Liver (tissue), 9 donors: ENCODE results near the gene AFF4. TPM values are rescaled to one million over a fixed set of nuclear protein-coding genes. Genes with fewer than 3 reads are reported as not detected.

ENCODE experiments used
- DNase-seq: peaks from one replicate; pipeline ENCODE4 v3.0.0-alpha.2; 2017; ENCODE audit warnings: low spot score
- H3K27ac ChIP-seq, 2 donors: one replicate each; pipeline ENCODE4 v1.7.0; 2013; ENCODE audit warnings: inconsistent platforms in 2 of 2, low read length in 2 of 2, control low read depth in 1 of 2, low read depth in 1 of 2, mild to moderate bottlenecking in 1 of 2
- H3K27me3 ChIP-seq, 4 donors: one replicate each; pipeline versions ENCODE4 v1.6.1 to v1.7.0; 2013; ENCODE audit warnings: low read length in 3 of 4, inconsistent platforms in 1 of 4, mild to moderate bottlenecking in 1 of 4, moderate library complexity in 1 of 4; ENCODE audit not compliant: control insufficient read depth in 4 of 4, insufficient read depth in 4 of 4
- H3K36me3 ChIP-seq, 4 donors: one replicate each; pipeline versions ENCODE4 v1.6.1 to v1.7.0; 2013; ENCODE audit warnings: low read length in 3 of 4, mild to moderate bottlenecking in 3 of 4, low read depth in 1 of 4, moderate library complexity in 1 of 4; ENCODE audit not compliant: control insufficient read depth in 4 of 4, insufficient read depth in 3 of 4
- H3K4me1 ChIP-seq, 4 donors: one replicate each; pipeline versions ENCODE4 v1.6.1 to v1.7.0; 2013; ENCODE audit warnings: low read length in 3 of 4, mild to moderate bottlenecking in 3 of 4, moderate library complexity in 1 of 4; ENCODE audit not compliant: control insufficient read depth in 4 of 4, insufficient read depth in 4 of 4
- H3K4me3 ChIP-seq, 3 donors: one replicate each; pipeline versions ENCODE4 v1.6.1 to v1.7.0; 2013; ENCODE audit warnings: low read length in 3 of 3, control low read depth in 1 of 3, low read depth in 1 of 3, mild to moderate bottlenecking in 1 of 3
- H3K9ac ChIP-seq, 2 donors: one replicate each; pipeline ENCODE4 v1.7.0; 2013; ENCODE audit warnings: low read length in 2 of 2, mild to moderate bottlenecking in 2 of 2, moderate library complexity in 2 of 2, control low read depth in 1 of 2, low read depth in 1 of 2
- H3K9me3 ChIP-seq, 4 donors: one replicate each; pipeline versions ENCODE4 v1.6.1 to v1.7.0; 2013; ENCODE audit warnings: low read length in 3 of 4; ENCODE audit not compliant: control insufficient read depth in 4 of 4
- ATF3 ChIP-seq: IDR thresholded peaks from 2 replicates; pipeline ENCODE4 v1.6.1; 2016; ENCODE audit warnings: antibody characterized with exemption
- CTCF ChIP-seq: fragments of 150-350 bp; IDR thresholded peaks from 2 replicates; pipeline ENCODE4 v1.5.1; 2017; ENCODE audit warnings: improper control_type of control experiment, low read depth, low read length; ENCODE audit not compliant: missing input control
- EGR1 ChIP-seq, 2 donors: IDR thresholded peaks; 2 replicates each; pipeline ENCODE4 v1.6.1; 2016 to 2018; ENCODE audit warnings: antibody characterized with exemption in 2 of 2, low read depth in 2 of 2
- FOXA1 ChIP-seq: IDR thresholded peaks from 2 replicates; pipeline ENCODE4 v1.6.1; 2016; ENCODE audit warnings: antibody characterized with exemption
- FOXA2 ChIP-seq: IDR thresholded peaks from 2 replicates; pipeline ENCODE4 v1.6.1; 2016; ENCODE audit warnings: antibody characterized with exemption
- GABPA ChIP-seq, 2 donors: IDR thresholded peaks in 1 of 2; conservative IDR thresholded peaks in 1 of 2; 2 replicates each; pipeline ENCODE4 v1.6.1; 2016; ENCODE audit warnings: antibody characterized with exemption in 2 of 2, mild to moderate bottlenecking in 1 of 2, moderate library complexity in 1 of 2
- HNF4A ChIP-seq, 2 donors: conservative IDR thresholded peaks; 2 replicates each; pipeline ENCODE4 v1.6.1; 2016; ENCODE audit warnings: antibody characterized with exemption in 2 of 2, mild to moderate bottlenecking in 2 of 2
- HNF4G ChIP-seq: IDR thresholded peaks from 2 replicates; pipeline ENCODE4 v1.6.1; 2016; ENCODE audit warnings: antibody characterized with exemption
- NR2F2 ChIP-seq: IDR thresholded peaks from 2 replicates; pipeline ENCODE4 v1.6.1; 2016; ENCODE audit warnings: antibody characterized with exemption
- RAD21 ChIP-seq, 2 donors: IDR thresholded peaks; 2 replicates each; pipeline ENCODE4 v1.6.1; 2016; ENCODE audit warnings: antibody characterized with exemption in 2 of 2, mild to moderate bottlenecking in 2 of 2
- RXRA ChIP-seq, 2 donors: IDR thresholded peaks; 2 replicates each; pipeline ENCODE4 v1.6.1; 2017 to 2018; ENCODE audit warnings: antibody characterized with exemption in 2 of 2, mild to moderate bottlenecking in 1 of 2
- TAF1 ChIP-seq: conservative IDR thresholded peaks from 2 replicates; pipeline ENCODE4 v1.6.1; 2016; ENCODE audit warnings: antibody characterized with exemption, mild to moderate bottlenecking
- YY1 ChIP-seq: IDR thresholded peaks from 2 replicates; pipeline ENCODE4 v1.6.1; 2016; ENCODE audit warnings: antibody characterized with exemption, mild to moderate bottlenecking
- ZBTB33 ChIP-seq: IDR thresholded peaks from 2 replicates; pipeline ENCODE4 v1.6.1; 2016; ENCODE audit warnings: antibody characterized with exemption
- WGBS: extraction: QIAGEN DNeasy Blood & Tissue Kit; methylation state at CpG from one replicate; pipeline ENCODE4 v1.1.7; 2013; 5-methylcytosine and 5-hydroxymethylcytosine counted together
- polyA plus RNA-seq, 2 donors: library from polyadenylated mRNA; stranded (reverse) in 1 of 2; unstranded in 1 of 2; fragments of 200-250 nt in 1 of 2; fragments of >200 nt in 1 of 2; fragmentation: Nextera tagmentation in 1 of 2; extraction: Ambion mirVana in 1 of 2; gene quantifications; one replicate each; pipeline versions ENCODE4 v1.2.1 to v1.2.3, GENCODE V29; 2013 to 2015
- total RNA-seq, 2 donors: library from RNA; depleted of rRNA; stranded (reverse); fragments of >200 nt; gene quantifications; one replicate each; pipeline ENCODE4 v1.2.3, GENCODE V29; 2014
- TF ChIP-seq, protein P1 (sequence below): IDR thresholded peaks from 2 replicates; pipeline ENCODE4 v1.6.1; 2016; ENCODE audit warnings: antibody characterized with exemption
- TF ChIP-seq, protein P2 (sequence below): IDR thresholded peaks from 2 replicates; pipeline ENCODE4 v1.6.1; 2016; ENCODE audit warnings: antibody characterized with exemption, mild to moderate bottlenecking
- donor health status: healthy.
- donor health status: healthy.
- donor health status: healthy.
- donor health status: healthy.
- donor health status: healthy.

AFF4 gene
- total and polyA plus RNA-seq, 4 donors: 5.5 to 19.1 (median 16.9) TPM

DNA sequence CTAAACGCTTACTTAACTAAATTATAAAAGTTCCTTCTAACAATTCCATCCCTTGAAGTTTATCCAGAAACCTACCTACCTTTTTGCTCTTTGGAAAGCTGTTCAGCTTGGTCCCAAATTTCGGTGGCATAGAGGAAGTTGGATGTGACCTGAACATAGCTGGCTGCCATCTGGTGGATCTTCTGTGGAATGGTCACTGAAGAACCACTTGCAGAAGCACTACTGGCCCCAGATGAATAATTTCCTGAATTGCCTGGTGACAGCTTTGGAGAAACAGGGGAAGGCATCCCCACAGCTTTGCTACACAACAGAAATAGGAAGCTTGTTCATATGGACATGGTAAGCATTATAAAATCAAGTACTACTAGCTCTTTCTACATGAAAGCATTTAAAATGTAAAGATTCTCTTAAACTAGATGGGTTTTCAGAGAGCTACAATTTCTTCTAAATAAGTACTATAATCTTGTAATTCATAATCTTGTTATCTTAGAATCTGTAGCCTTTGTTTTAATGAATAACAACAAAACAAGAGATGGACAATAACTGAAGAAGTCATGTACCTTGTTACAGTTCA, 80.1 kb downstream of the AFF4 start:
- H3K9me3 ChIP-seq: no peaks in the 10 kb centered on the region
- peaks cover 3 to 72% (median 64%) of the 10 kb centered on the region in 4 donors for H3K36me3 ChIP-seq
- H3K27me3 ChIP-seq: no peaks in the 10 kb centered on the region
- no peak overlapping the region for H3K4me3 ChIP-seq
- 15% methylated on average over 2 of the region's 2 CpGs for WGBS
- DNase-seq: no peak
- no peak overlapping the region for H3K27ac ChIP-seq
- peaks cover 0 to 4% (median 0%) of the 10 kb centered on the region in 4 donors for H3K4me1 ChIP-seq
- no peak overlapping the region for H3K9ac ChIP-seq
- TF ChIP-seq FOXA1: no peak
- TF ChIP-seq RAD21 (IDR thresholded peaks at IDR 0.05): peak; percentile 85 to 90
- no peak for TF ChIP-seq GABPA (IDR thresholded peaks at IDR 0.05 in 1 of 2, conservative IDR thresholded peaks at IDR 0.05 in 1 of 2)
- no peak for TF ChIP-seq RXRA (IDR thresholded peaks at IDR 0.05)
- no peak for TF ChIP-seq HNF4G
- no peak for TF ChIP-seq YY1
- TF ChIP-seq, protein P1, sequence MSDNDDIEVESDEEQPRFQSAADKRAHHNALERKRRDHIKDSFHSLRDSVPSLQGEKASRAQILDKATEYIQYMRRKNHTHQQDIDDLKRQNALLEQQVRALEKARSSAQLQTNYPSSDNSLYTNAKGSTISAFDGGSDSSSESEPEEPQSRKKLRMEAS: peak; percentile 9
- no peak for TF ChIP-seq EGR1 (IDR thresholded peaks at IDR 0.05; ENCODE audit: low read depth in 2 of 2)
- TF ChIP-seq CTCF: peak; percentile 70
- TF ChIP-seq, protein P2, sequence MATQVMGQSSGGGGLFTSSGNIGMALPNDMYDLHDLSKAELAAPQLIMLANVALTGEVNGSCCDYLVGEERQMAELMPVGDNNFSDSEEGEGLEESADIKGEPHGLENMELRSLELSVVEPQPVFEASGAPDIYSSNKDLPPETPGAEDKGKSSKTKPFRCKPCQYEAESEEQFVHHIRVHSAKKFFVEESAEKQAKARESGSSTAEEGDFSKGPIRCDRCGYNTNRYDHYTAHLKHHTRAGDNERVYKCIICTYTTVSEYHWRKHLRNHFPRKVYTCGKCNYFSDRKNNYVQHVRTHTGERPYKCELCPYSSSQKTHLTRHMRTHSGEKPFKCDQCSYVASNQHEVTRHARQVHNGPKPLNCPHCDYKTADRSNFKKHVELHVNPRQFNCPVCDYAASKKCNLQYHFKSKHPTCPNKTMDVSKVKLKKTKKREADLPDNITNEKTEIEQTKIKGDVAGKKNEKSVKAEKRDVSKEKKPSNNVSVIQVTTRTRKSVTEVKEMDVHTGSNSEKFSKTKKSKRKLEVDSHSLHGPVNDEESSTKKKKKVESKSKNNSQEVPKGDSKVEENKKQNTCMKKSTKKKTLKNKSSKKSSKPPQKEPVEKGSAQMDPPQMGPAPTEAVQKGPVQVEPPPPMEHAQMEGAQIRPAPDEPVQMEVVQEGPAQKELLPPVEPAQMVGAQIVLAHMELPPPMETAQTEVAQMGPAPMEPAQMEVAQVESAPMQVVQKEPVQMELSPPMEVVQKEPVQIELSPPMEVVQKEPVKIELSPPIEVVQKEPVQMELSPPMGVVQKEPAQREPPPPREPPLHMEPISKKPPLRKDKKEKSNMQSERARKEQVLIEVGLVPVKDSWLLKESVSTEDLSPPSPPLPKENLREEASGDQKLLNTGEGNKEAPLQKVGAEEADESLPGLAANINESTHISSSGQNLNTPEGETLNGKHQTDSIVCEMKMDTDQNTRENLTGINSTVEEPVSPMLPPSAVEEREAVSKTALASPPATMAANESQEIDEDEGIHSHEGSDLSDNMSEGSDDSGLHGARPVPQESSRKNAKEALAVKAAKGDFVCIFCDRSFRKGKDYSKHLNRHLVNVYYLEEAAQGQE: no peak
- no peak for TF ChIP-seq HNF4A (conservative IDR thresholded peaks at IDR 0.05)
- no peak for TF ChIP-seq ATF3
- TF ChIP-seq TAF1: no peak
- no peak for TF ChIP-seq ZBTB33
- no peak for TF ChIP-seq NR2F2

GRCh38 chr5:132877938-132878337, 85.5 kb downstream of the AFF4 start:
- Histone ChIP-seq H3K9me3 (no peaks in the 10 kb centered on the region), H3K9ac (no peak overlapping the region), H3K27me3 (no peaks in the 10 kb centered on the region), H3K36me3 (peaks cover 4 to 35% (median 31%) of the 10 kb centered on the region in 4 donors), H3K4me1 (peaks cover 0 to 7% (median under 1%) of the 10 kb centered on the region in 4 donors), H3K4me3 (no peak overlapping the region), H3K27ac (peak overlapping the region in 1 of 2 donors; percentile 11)
- 53% methylated on average over 3 of the region's 3 CpGs for WGBS
- no peak for DNase-seq
- TF ChIP-seq FOXA2: no peak
- TF ChIP-seq RXRA (IDR thresholded peaks at IDR 0.05): peak in 1 of 2 donors; percentile 22
